Panc1 (cell line): ENCODE results near the gene ANKRD30A. TPM values are rescaled to one million over a fixed set of nuclear protein-coding genes. Genes with fewer than 3 reads are reported as not detected.

Experiments used
- ATAC-seq: fragments of 200-7000 bp; cut with Tn5 transposase; 2 replicates; pipeline ENCODE4 v1.9.1; 2020; ENCODE audit warnings: mild to moderate bottlenecking, moderate library complexity
- BruUV-seq: library from RNA; stranded (reverse); fragments of 400-500 nt; replicated peaks from 2 replicates; lab custom pipeline; 2021; lab: Mats Ljungman, UMichigan
- CTCF ChIA-PET: fragments of 300-600 bp; sonication (Branson Sonifier 250); formaldehyde crosslinking; loops from one replicate; lab custom pipeline; 2022; ENCODE audit warnings: antibody characterized with exemption; lab: Charles Lee
- POLR2A ChIA-PET: fragments of 300-600 bp; sonication (Branson Sonifier 250); formaldehyde crosslinking; loops from one replicate; lab custom pipeline; 2022; ENCODE audit warnings: antibody characterized with exemption; lab: Charles Lee
- DNase-seq: peaks from one replicate; pipeline ENCODE4 v3.0.0-alpha.2; 2010; ENCODE audit warnings: low read depth, low spot score
- H3K27ac ChIP-seq: 2 replicates; pipeline ENCODE4 v1.5.1; 2011; ENCODE audit warnings: mild to moderate bottlenecking, low read length, inconsistent platforms
- H3K27me3 ChIP-seq: fragments of 200-500 bp; sonication (Bioruptor generic); 2 replicates; pipeline ENCODE4 v1.6.0; 2014; ENCODE audit warnings: low read length, inconsistent platforms; ENCODE audit not compliant: control insufficient read depth, insufficient read depth
- H3K36me3 ChIP-seq: fragments of 200-500 bp; sonication (Bioruptor generic); 2 replicates; pipeline ENCODE4 v1.5.1; 2014; ENCODE audit warnings: inconsistent platforms, mild to moderate bottlenecking, low read length, moderate library complexity; ENCODE audit not compliant: control insufficient read depth, insufficient read depth
- H3K4me1 ChIP-seq: 2 replicates; pipeline ENCODE4 v1.5.1; 2011; ENCODE audit warnings: inconsistent platforms, mild to moderate bottlenecking, low read length, moderate library complexity; ENCODE audit not compliant: control insufficient read depth, insufficient read depth
- H3K4me3 ChIP-seq, 2 experiments: 2 replicates each; pipeline ENCODE4 v1.5.1; 2011 to 2012; ENCODE audit warnings: low read depth in 2 of 2, low read length in 2 of 2, mild to moderate bottlenecking in 2 of 2, inconsistent platforms in 1 of 2, moderate library complexity in 1 of 2
- H3K9me3 ChIP-seq: fragments of 200-500 bp; sonication (Bioruptor generic); 2 replicates; pipeline ENCODE4 v1.5.1; 2014; ENCODE audit warnings: low read depth, mild to moderate bottlenecking, inconsistent platforms, low read length, moderate library complexity; ENCODE audit not compliant: control insufficient read depth, insufficient read depth
- POLR2AphosphoS5 ChIP-seq: IDR thresholded peaks from 2 replicates; pipeline ENCODE4 v1.6.1; 2012; ENCODE audit warnings: mild to moderate bottlenecking, low read depth, low read length, moderate library complexity
- SIN3A ChIP-seq: IDR thresholded peaks from 2 replicates; pipeline ENCODE4 v1.6.1; 2012; ENCODE audit warnings: low read depth, mild to moderate bottlenecking, low read length, moderate library complexity, borderline replicate concordance; ENCODE audit not compliant: insufficient read depth
- TCF7L2 ChIP-seq: IDR thresholded peaks from 2 replicates; pipeline ENCODE4 v1.6.1; 2011; ENCODE audit warnings: mild to moderate bottlenecking, low read depth, low read length, inconsistent platforms
- in situ Hi-C: cut with HindIII; loops from 2 replicates; pipeline ENCODE4 v1.10.0; 2016; ENCODE audit warnings: low sequenced_read_pairs, low pct_unique_long_range_greater_than_20kb
- intact Hi-C: fragments of 100-400 bp; cut with micrococcal nuclease; formaldehyde crosslinking; loops from one replicate; pipeline ENCODE4 v1.10.0; 2022; ENCODE audit not compliant: unreplicated experiment
- total RNA-seq: library from RNA; stranded (reverse); gene quantifications from one replicate; pipeline ENCODE4 v1.2.1, GENCODE V29; 2021; ENCODE audit not compliant: unreplicated experiment
- TF ChIP-seq, protein P1 (sequence below), 2 experiments: IDR thresholded peaks; 2 replicates each; pipeline ENCODE4 v1.6.1; 2011 to 2012; ENCODE audit warnings: low read depth in 2 of 2, control low read depth in 1 of 2, low read length in 1 of 2, mild to moderate bottlenecking in 1 of 2, moderate library complexity in 1 of 2; ENCODE audit not compliant: insufficient read depth in 1 of 2
- TF ChIP-seq, protein P2 (sequence below): fragments of 450-650 bp; IDR thresholded peaks from 2 replicates; pipeline ENCODE4 v1.5.1; 2017; ENCODE audit warnings: mild to moderate bottlenecking

ANKRD30A gene
- total RNA-seq, 1 experiment from 2014 or later: not detected

DNA sequence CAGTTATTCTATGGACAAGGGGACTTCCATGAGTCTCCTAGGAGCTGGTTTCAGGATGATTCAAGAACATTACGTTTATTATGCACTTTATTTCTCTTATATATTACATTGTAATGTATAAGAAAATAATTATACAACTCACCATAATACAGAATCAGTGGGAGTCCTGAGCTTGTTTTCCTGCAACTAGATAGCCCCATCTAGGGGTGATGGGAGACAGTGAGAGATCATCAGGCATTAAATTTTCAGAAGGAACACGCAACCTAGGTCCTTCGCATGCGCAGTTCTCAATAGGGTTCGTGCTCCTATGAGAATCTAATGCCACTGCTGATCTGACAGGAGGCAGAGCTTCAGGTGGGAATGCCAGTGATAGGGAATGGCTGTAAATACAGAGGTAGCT is 137.9 kb downstream of the ANKRD30A start:
- in situ Hi-C loops: no loop called here
- ChIA-PET POLR2A (no interaction called here), CTCF (no interaction called here)
- intact Hi-C loops: no loop called here
- H3K4me1 ChIP-seq: no peaks in the 10 kb centered on the region
- H3K27ac ChIP-seq: no peak overlapping the region
- H3K36me3 ChIP-seq: no peaks in the 10 kb centered on the region
- H3K27me3 ChIP-seq: no peaks in the 10 kb centered on the region
- TF ChIP-seq SIN3A: no peak
- TF ChIP-seq POLR2AphosphoS5: no peak
- TF ChIP-seq TCF7L2: no peak
- TF ChIP-seq, protein P1, sequence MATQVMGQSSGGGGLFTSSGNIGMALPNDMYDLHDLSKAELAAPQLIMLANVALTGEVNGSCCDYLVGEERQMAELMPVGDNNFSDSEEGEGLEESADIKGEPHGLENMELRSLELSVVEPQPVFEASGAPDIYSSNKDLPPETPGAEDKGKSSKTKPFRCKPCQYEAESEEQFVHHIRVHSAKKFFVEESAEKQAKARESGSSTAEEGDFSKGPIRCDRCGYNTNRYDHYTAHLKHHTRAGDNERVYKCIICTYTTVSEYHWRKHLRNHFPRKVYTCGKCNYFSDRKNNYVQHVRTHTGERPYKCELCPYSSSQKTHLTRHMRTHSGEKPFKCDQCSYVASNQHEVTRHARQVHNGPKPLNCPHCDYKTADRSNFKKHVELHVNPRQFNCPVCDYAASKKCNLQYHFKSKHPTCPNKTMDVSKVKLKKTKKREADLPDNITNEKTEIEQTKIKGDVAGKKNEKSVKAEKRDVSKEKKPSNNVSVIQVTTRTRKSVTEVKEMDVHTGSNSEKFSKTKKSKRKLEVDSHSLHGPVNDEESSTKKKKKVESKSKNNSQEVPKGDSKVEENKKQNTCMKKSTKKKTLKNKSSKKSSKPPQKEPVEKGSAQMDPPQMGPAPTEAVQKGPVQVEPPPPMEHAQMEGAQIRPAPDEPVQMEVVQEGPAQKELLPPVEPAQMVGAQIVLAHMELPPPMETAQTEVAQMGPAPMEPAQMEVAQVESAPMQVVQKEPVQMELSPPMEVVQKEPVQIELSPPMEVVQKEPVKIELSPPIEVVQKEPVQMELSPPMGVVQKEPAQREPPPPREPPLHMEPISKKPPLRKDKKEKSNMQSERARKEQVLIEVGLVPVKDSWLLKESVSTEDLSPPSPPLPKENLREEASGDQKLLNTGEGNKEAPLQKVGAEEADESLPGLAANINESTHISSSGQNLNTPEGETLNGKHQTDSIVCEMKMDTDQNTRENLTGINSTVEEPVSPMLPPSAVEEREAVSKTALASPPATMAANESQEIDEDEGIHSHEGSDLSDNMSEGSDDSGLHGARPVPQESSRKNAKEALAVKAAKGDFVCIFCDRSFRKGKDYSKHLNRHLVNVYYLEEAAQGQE (IDR thresholded peaks at IDR 0.05; ENCODE audit: insufficient read depth in 1 of 2, low read depth in 2 of 2, low read length in 1 of 2): no peak
- TF ChIP-seq, protein P2, sequence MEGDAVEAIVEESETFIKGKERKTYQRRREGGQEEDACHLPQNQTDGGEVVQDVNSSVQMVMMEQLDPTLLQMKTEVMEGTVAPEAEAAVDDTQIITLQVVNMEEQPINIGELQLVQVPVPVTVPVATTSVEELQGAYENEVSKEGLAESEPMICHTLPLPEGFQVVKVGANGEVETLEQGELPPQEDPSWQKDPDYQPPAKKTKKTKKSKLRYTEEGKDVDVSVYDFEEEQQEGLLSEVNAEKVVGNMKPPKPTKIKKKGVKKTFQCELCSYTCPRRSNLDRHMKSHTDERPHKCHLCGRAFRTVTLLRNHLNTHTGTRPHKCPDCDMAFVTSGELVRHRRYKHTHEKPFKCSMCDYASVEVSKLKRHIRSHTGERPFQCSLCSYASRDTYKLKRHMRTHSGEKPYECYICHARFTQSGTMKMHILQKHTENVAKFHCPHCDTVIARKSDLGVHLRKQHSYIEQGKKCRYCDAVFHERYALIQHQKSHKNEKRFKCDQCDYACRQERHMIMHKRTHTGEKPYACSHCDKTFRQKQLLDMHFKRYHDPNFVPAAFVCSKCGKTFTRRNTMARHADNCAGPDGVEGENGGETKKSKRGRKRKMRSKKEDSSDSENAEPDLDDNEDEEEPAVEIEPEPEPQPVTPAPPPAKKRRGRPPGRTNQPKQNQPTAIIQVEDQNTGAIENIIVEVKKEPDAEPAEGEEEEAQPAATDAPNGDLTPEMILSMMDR: no peak; the same call in 1 of the 2 replicates
- BruUV-seq: no TSS peak
- no peak for ATAC-seq
- H3K4me3 ChIP-seq: no peak overlapping the region
- no peak for DNase-seq
- H3K9me3 ChIP-seq: no peaks in the 10 kb centered on the region

DNA sequence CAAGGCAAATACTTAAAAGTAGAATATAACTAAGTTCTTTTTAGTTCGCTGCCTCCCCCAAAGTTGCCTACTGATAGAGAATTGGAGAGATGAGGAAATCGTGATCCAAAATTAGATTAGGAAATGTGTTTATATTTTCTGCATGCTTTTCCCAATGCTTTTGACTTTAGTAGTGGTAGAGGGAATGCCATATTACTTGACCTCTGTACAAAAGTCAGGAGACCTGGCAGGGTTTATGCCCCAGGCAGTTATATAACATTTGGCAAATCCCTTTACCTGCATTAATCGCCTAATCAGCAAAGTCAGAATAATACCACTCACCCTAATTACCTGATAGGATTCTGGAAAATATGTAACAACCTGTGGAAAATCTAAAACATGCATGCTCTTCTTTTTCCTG is 142.9 kb downstream of the ANKRD30A start:
- DNase-seq: no peak
- intact Hi-C loops: no loop called here
- Histone ChIP-seq H3K4me3 (no peak overlapping the region), H3K4me1 (no peaks in the 10 kb centered on the region), H3K27me3 (no peaks in the 10 kb centered on the region), H3K27ac (no peak overlapping the region), H3K9me3 (no peaks in the 10 kb centered on the region), H3K36me3 (no peaks in the 10 kb centered on the region)
- ATAC-seq: no peak
- TF ChIP-seq POLR2AphosphoS5 (no peak), SIN3A (no peak), TCF7L2 (no peak)
- TF ChIP-seq, protein P2: no peak
- TF ChIP-seq, protein P1 (IDR thresholded peaks at IDR 0.05; ENCODE audit: insufficient read depth in 1 of 2, low read depth in 2 of 2, low read length in 1 of 2): no peak
- BruUV-seq: no TSS peak
- in situ Hi-C loops: no loop called here
- ChIA-PET CTCF (no interaction called here), POLR2A (no interaction called here)
